ENCODE data around the gene STX8.
"Not testable (repeated sequence)": the region's sequence is repeated elsewhere in the genome, so short reads cannot be mapped to it uniquely, and the experiment has no call there.

STX8 gene

GRCh38 chr17:9512323-9513168, 63.1 kb downstream of the STX8 start:
- DNase-seq (ENCODE audit: low read depth in 2 of 3, low spot score in 2 of 3), result no peak

- DNase-seq (ENCODE audit: low read depth in 2 of 3, low spot score in 2 of 3), result no peak
These were observed 66.3 kb downstream of the STX8 start for GRCh38 chr17:9509236-9509816.

- no peak for DNase-seq (ENCODE audit: low read depth in 2 of 3, low spot score in 2 of 3)
These were observed 76.6 kb downstream of the STX8 start for GRCh38 chr17:9499041-9499440.

GRCh38 chr17:9498490-9498889, 77.1 kb downstream of the STX8 start:
- DNase-seq (ENCODE audit: low read depth in 2 of 3, low spot score in 2 of 3), result no peak

- DNase-seq (ENCODE audit: low read depth in 2 of 3, low spot score in 2 of 3), result no peak
These were observed 87.1 kb downstream of the STX8 start for GRCh38 chr17:9488556-9488955.

- DNase-seq (ENCODE audit: low read depth in 2 of 3, low spot score in 2 of 3), result no peak
These were observed 88.2 kb downstream of the STX8 start for GRCh38 chr17:9487406-9487805.

GRCh38 chr17:9484789-9485188, 90.8 kb downstream of the STX8 start:
- no peak for DNase-seq (ENCODE audit: low read depth in 2 of 3, low spot score in 2 of 3)

GRCh38 chr17:9479964-9480363, 95.7 kb downstream of the STX8 start:
- DNase-seq (ENCODE audit: low read depth in 2 of 3, low spot score in 2 of 3), result no peak

- no peak for DNase-seq (ENCODE audit: low read depth in 2 of 3, low spot score in 2 of 3)
These were observed 96.7 kb downstream of the STX8 start for GRCh38 chr17:9478889-9479288.

- no peak for DNase-seq (ENCODE audit: low read depth in 2 of 3, low spot score in 2 of 3)
These were observed 100.4 kb downstream of the STX8 start for GRCh38 chr17:9475101-9475658.

GRCh38 chr17:9473711-9474110, 101.9 kb downstream of the STX8 start:
- DNase-seq (ENCODE audit: low read depth in 2 of 3, low spot score in 2 of 3), result no peak

GRCh38 chr17:9472541-9472940, 103.1 kb downstream of the STX8 start:
- no peak for DNase-seq (ENCODE audit: low read depth in 2 of 3, low spot score in 2 of 3)

- DNase-seq (ENCODE audit: low read depth in 2 of 3, low spot score in 2 of 3), result no peak
These were observed 103.5 kb downstream of the STX8 start for GRCh38 chr17:9472094-9472493.

GRCh38 chr17:9470171-9470570, 105.4 kb downstream of the STX8 start:
- DNase-seq (ENCODE audit: low read depth in 2 of 3, low spot score in 2 of 3), result no peak

- DNase-seq (ENCODE audit: low read depth in 2 of 3, low spot score in 2 of 3), result no peak
These were observed 106.7 kb downstream of the STX8 start for GRCh38 chr17:9468937-9469336.

- DNase-seq (ENCODE audit: low read depth in 2 of 3, low spot score in 2 of 3), result no peak
These were observed 107.1 kb downstream of the STX8 start for GRCh38 chr17:9468532-9468931.

GRCh38 chr17:9467518-9467917, 108.1 kb downstream of the STX8 start:
- DNase-seq (ENCODE audit: low read depth in 2 of 3, low spot score in 2 of 3), result no peak

- no peak for DNase-seq (ENCODE audit: low read depth in 2 of 3, low spot score in 2 of 3)
These were observed 110.3 kb downstream of the STX8 start for GRCh38 chr17:9465210-9465921.

- no peak for DNase-seq (ENCODE audit: low read depth in 2 of 3, low spot score in 2 of 3)
These were observed 118.6 kb downstream of the STX8 start for GRCh38 chr17:9457005-9457404.

GRCh38 chr17:9456330-9456729, 119.3 kb downstream of the STX8 start:
- DNase-seq (ENCODE audit: low read depth in 2 of 3, low spot score in 2 of 3), result no peak

GRCh38 chr17:9451934-9452333, 123.7 kb downstream of the STX8 start:
- DNase-seq (ENCODE audit: low read depth in 2 of 3, low spot score in 2 of 3), result no peak

- not testable (repeated sequence) for DNase-seq (ENCODE audit: low read depth in 2 of 3, low spot score in 2 of 3)
These were observed 128.3 kb downstream of the STX8 start for GRCh38 chr17:9447298-9447697.

Measured in activated CD8-positive, alpha-beta memory T cell treated with anti-CD3 and anti-CD28 coated beads for 48 hours (primary cell).